Stimulated activated CD4-positive, alpha-beta T cell treated with anti-CD3 and anti-CD28 coated beads, Interleukin-4, amount 100 ng/mL, for 4 hours (primary cell): Measurements from ENCODE around the gene COLEC12.

Experiments
- DNase-seq, 2 experiments: peaks; one replicate each; pipeline ENCODE4 v3.0.0-alpha.2; 2020

COLEC12 gene

DNA sequence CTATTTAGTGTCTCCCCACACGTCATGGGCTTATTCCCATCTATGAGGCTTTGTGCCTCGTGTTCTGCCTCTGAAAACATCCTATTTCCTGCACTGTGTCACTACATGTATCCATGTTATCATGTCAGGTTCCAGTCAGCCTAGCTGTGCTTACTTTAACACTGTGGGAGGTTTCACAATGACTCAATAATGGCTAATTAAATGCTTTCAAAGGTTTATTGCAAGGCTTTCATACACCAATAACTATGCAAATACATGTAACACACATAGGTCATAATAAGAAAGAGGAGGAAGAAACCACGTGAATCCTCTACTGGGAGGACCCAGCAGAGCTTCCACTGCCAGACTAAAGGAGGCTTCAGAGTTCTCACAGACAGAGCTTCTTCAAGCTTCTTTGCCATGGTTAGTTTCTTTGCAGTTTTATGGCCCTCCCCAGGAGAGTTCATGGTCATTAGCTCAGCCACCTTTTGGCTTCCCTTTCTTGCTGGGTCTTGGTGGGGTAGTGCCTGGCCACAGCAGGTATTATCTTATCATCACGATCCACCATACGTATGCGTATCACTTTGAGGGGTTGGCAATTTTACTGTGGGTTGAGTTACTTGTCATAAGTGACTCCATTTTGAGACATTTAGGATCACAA is 5.1 kb upstream of the COLEC12 start:
- no peak for DNase-seq

DNA sequence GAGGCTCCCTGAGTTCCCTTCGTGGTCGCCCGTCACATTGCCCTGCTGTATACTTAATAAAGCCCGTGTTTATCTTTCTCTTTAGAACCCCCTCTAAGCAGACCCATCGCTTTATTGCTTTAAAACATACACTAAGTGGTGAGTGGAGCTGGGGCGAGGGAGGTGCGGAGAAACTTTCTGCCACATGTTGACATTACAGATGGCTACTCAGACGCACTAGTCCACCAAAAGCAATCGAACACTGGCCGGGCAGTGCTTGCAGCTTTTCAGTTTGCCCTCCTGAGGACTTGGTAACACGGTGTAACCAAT is 859 bp upstream of the COLEC12 start:
- no peak for DNase-seq

DNA sequence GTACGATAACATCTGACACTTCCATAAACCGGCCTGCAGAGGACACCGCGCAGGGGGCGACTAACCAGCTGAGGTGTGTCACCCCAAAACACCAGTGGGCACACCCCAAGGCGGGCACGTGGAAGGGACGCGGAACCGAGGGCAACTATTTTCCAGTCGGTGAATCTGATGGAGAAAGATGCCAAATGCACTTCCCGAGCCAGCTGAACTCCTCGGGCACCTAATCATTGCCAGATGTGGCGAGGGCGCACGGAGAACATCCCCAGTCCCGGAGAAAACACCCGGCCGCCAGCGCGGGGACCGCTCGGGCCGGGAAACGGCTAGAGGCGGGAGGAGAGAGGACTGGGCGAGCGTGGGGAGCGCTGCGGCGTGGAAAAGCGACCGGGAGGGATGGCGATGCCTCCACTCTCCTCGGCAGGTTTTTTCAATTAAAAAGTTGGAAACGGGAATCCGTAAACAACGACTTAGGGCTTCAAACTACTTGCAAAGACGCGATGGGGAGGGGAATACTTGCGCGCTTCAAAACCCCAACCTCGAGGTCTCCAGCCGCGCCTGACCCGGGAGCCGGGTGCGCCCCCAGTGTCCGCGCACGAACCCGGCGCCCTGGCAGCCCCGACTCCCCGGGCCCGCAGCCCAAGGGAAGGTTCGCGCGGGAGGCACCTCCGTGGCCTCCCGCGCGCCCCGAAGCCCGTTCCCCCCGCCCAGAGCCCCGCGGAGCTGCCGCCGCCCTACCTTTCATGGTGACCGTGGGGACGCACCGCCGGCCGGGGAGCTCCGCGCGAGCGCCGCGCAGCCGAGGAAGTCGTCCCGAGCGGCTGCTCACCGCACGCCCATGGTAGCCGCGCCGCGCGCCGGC is 497 bp downstream of the COLEC12 start:
- no peak for DNase-seq

DNA sequence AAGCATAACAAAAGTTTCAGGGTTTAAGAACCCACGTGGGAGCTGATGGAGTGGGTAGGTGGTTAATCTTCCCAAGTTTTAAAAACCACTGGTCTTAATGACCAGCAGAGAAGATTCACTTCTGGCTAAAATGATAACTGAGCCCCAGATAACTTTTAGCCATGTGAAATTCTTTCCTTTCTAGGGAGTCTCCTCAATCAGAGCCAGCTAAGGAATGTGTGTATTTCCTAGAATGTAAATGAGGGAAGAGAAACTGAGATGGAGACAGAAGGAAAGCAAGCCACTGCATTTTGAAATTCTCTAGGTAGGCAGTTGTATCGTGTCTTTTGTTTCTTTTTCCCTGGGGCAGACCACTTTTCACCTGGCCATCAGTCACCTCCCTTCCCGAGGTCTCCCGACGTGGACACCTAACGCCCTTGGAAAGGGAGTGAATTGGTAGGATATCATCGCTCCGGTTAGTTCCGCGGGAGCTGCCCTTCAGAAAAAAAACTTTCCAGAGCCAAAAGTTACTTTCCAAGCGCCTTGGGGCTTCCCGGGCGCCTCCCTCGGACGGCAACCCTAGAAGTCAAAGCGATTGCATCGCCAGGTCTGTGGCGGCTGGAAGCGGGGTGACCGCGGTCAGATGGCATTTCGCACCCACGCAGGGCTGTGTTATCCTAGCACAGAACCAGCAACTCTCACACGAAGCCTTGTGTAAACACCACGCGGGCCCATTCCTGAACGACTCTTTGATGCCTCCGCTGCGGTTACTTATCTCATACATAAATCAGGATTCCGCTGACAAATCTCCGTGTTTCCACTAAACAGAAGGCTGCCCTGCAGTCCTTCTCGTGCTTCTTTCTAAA is 1.3 kb downstream of the COLEC12 start:
- no peak for DNase-seq

DNA sequence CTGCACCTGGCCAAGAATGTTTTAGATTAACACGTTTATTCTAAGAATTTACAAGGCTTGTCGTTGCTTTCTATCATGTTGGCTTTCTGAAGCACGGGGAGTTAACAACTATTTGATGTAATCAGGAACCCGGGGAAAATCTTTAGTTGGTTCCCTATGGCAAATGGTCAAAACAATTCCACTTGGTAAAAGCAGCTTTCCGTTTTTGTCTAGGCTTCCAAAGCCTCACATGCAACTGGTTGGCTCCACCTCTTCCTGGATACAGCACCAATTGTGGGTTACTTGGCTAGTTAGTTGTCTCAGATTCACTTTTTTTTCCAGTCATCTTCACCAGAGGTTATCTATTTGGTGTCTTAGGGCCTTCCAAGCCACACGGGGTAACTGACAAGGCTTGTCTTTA is 2.8 kb downstream of the COLEC12 start:
- no peak for DNase-seq

DNA sequence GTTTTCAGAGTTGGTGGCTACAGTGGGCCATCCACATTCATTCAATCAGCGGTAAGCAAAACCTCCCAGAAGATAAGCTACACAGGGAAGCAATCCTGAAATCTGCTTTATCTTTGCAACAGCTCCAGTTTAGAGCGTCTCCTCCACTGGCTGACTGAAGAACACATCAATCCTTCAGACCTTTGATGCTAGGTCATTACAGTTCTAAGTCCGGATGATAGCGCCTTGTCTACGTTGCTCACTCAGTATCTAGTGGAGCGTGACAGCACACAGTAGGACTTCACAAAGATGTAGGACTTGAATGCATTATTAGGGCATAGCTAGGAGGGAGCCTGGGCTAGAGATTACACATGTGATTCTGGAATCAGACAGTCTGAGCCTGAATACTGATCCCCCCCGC is 5.0 kb downstream of the COLEC12 start:
- DNase-seq: no peak

DNA sequence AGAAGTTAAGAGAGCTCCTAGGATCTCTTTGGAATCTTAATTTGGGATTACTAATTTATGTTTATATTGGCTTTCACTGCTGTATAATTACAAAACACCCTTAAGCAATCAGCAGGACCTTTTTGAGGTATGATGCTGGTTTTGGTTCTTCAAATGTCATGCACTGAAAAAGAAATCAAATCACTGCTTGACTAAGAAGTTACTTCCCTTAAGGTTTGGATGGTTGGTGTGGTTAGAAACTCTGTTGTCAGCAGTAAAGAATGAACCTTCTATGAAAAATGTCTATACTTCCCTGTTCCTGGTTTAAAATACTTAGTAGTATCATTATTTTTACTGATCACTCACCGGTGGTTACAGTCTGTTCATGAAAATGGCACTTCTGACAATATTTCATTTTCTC is 5.5 kb downstream of the COLEC12 start:
- DNase-seq: no peak

DNA sequence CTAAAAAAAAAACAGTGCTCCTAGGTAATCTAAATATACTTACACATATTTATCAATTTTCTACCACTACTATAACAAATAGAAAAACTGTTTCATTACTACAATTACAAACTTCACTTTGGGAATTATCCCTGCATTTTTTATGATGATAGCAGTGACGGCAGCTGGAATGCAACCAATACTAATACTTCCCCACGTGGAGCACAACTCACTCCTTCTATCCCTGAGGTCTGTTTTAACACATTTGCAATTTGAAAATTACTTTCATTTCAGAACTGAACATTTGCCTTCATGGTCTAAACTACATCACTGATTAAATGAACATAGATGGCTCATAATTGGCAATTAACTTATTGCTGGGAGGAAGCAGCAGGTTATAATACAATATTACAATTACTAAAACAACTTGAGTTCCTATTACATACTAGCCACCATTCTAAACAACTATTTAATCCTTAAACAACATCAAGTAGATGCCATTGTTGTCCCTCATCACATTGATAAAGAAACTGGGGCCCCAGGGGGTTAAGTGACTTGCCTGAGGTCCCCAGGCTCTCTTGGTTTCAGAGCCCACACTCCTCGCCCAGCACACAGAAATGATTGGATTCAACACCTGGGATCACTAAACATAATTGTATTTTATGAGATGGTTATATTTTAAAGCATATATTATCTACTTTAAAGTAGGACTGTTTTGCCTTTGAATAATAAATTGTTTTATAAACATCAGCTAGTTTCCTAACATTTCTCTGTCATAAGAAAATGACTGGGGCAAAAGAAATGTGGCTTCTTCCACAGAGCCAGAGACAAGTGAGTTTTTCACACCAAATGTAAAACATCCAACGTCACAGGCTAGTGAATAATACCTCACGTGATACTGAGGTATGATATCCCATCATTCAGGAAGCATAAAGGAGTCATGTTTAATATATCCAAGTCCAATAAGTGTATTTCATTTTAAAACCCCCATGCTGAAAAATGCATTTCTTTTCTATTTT is 6.2 kb downstream of the COLEC12 start:
- DNase-seq: no peak

DNA sequence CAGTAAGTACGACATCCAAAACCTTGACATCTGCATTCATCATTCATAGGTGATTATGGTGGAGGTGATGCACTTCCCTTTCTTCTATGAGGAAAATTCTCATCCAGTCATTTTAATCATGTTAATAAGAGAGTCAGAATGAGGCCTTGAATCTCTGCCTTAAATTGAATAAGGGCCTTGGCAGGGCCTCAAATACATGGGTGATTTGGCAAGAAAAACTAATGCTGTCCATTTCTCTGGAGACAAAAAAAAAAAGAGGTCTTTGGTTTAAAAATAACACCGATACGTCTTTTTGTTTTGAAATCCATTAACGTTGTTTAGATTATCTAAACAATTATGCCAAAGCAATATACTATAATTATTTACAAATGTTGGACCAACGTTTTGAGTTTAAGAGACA is 8.1 kb downstream of the COLEC12 start:
- no peak for DNase-seq

DNA sequence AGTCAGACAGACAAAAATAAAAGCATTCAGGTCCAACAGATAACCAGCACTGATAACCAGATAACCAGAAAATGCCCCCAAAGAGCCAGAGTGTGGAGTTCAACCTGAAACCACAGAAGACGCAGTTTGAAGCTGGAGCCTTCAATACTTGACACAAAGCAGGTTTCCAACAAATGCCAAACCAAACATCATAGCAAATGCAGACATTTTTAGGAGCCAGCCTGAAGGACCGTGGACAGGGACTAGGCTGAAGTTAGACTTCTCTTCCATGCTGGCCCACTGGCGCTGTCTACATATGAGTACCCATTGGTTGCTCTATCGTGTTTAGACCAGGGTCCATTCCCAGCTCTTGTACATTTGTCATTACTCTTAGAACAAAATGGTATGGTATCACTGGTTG is 9.9 kb downstream of the COLEC12 start:
- no peak for DNase-seq

DNA sequence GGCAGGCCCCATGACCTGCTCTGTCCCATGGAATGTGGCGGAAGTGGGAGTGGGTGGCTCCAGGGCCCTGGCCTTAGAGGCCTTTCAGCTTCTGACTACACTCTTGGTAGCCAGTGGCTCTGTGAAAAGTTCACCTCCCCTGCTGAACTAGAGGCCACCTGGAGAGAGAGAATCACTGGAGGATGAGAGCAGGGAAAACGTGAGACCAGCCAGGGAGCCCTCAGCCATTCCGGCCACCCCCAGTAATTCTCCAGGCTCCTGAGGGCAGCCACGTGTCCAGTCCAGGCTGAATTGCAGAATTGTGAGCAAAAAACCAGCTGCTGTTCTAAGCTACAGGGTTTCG is 10.5 kb downstream of the COLEC12 start:
- no peak for DNase-seq

DNA sequence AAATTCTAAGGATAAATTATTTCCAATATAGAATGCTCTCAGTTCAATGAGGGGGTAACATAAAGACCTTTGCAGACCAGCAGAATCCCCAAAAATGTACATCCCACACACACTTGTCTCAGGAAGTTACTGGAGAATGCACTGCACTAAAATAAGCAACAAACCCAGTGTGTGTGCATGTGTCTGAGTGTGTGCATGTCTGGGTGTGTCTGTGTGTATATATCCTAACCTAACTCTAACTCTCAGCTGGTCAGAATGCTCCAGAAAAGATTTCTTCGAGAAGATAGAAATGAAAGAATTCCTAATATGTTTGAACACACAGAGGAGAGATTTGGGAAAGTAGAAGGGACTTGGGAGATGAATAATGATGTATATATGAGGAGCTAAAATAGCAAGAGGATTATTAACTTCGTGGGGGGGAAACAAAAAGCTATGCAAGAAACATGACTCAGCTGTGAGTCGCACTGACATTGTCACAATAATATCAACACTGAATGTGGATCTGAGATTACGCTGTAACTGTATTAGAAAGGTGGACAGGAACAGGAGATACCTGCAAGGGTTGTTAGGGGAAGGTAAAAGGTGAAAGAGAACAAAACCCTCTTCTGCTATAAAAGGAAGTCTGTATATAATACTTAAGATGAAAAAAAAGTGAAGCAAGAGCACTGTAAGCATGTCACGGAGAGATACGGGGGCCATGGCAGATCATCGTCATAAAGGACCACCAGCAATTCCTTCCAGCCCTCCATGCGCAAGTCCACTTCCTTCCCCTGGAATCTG is 11.1 kb downstream of the COLEC12 start:
- DNase-seq: no peak

DNA sequence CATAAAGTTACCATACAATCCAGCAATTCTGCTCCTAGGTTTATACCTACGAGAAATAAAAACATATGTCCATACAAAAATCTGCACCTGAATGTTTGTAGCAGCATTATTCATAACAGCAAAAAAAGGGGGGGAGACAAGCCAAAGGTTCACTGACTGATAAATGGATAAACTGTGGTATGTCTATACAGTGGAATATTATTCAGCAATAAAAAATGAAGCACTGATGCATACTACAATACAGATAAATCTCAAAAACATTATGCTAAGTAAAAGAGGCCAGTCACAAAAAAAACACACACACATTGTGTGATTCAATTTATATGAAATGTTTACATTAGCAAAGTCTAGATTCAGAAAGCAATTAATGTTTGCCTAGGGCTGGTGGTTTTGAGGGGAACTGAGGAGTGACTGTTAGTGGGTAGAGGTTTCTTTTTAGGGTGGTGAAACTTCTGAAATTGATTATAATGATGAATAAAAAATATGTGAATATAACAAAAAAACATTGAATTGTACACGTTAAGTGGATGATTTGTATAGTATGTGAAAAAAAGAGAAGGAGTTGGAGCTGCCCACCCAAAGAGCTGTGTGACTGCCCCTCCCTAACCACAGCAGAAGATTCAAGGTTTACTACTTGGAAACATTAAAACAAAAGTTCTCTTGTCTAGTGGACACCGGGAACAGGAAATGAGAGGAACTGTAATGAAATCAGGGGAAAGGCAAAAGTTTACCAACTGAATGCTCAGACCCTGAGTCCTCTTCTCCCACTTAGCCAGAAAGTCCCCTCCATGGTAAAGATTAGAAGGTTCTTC is 13.4 kb downstream of the COLEC12 start:
- no peak for DNase-seq

DNA sequence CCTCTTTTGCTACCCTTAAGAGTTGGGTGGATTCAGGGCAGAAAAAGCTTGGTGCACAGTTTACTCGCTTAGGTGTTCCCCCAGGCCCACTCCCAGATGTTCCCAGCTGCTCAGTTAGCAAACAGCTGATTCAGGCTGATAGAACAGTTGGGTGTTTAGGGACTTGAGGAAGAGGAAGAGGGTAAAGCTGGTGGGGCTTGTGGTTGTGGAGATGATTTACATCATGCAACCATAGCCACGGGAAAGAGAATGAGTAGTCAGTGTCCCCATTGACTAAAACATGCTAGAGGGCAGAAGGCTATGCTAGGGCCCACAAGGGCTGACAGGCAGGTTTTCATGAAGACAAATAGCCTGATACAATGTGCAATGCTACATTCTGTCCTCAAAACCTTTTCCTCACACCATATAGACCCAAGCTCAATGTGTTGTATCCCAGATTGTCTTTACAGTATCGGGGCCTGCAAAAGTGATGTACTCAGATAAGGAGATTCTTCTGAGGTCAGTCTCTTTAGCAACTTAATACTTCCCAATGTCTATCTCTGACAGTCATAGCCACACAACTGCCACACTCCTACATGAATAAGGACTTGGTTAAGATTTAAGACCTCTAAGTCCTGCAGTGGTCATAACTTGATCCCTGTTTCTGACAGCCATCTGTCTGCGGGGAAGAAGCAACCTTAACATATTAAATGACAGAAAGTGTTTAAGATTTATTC is 15.6 kb downstream of the COLEC12 start:
- DNase-seq: no peak

DNA sequence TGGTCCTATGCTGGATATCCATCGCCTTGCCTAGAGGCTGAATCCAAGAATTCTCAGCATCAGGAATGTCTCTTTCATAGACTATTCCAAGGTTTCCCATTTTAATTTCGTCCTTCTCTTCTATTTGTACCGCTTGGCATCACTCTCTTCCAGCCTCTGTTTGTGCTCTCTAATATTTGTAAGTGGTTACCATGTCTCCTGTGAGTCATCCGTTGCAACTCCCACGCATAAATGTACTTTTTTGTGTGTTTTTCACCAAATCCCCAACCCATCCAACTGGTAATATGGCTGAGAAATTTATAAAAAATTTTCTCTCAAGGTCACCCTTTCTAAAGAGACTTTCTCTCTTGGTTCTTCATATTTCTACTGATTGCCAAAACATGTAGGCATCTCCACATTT is 21.8 kb downstream of the COLEC12 start:
- DNase-seq: no peak

DNA sequence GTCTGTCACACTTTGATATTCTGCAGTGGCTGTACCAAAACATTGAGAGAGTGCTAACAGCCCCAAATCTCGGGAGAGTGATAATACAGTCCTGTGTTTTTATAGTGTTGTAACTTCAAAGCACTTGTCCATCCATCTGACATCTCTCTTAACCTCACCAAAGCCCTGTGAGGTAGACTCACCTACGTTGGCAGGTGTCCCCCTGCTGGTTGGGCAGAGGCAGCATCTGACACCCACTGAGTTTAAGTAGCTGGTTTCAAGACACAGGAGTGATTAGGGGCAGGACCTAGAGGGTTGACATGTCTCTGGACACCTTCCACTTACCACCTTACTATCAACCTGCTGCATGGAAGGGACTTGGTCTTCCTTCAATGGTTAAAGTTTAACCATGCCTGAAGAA is 22.9 kb downstream of the COLEC12 start:
- peak in 1 of 2 experiments; percentile 9 for DNase-seq

DNA sequence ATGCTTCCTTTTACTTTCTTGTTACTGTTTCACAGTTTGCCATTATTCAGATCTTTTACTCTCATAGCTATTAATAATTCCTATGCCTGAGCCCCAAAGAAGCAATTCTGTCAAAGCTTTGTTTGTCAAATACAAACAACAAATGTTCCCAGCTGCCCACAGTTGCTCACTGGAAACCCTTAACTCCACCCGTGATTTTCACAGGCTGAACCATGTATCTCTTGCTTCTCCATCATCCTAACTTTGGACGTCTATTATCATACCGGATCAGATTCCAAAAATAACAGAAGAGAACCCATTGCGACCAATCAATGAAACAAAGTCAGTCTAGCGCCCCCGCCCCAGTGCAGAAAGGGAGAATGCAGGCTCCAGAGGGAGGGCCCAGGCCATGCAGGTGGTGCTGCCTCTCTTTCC is 24.2 kb downstream of the COLEC12 start:
- no peak for DNase-seq

DNA sequence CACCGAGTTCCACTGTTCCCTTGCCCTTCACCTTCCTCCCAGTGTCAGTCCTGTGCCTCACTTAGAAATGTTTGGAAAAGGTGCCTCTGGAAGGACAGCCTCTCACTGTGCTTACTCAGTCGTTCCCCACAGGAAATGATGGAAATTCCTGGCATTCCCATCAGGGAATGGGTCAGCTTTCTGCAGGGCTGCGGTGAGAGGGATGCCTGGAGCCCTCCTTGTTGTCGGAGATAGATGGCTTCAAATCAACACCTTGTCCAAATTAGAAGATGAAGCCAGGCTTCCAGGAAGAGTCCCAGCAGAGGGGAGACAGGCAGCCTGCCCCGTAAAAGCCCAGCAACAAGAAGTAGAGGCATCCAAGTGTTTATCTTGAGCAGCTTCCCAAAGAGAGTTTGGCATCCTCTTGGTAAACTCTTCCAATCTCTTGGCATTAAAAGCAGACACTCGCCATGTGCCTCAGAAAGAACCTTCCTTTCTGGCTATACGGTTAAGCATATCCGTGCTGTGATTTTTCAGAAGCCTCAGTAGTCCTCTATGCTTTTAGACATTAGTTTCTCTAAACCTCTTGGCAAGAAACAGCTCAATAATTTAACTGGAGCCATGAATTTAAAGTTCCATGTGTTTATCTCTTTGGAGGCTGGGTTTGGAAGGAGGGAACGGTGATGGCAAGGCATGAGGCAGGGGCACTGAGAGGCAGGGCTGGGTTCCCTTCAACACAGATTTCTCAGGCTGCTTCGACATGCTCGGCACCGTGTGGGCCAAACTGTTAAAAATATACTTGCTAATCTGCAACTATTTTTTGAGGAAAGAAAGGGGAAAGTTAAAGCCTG is 25.1 kb downstream of the COLEC12 start:
- no peak for DNase-seq

DNA sequence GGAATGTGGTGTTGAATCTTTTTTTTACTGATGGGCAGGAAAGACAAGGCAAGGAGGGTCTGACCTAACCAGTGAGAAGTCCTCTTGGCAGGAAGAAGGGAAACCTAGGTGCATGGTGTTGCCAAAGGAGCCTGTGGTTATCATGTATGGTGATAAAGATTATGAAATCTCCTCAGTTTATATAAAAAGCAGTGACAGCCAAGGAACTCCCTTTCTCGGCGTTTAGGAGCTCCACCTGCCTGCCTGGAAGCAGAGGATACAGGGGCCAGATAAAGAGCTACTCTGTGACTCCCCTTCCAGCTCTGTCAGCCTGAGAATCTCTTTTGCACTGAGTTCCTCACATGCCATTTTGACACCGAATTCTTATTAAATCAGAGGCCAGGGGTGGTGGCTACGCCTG is 26.1 kb downstream of the COLEC12 start:
- no peak for DNase-seq
